ENCODE data around the gene EVA1B.

EVA1B gene

DNA sequence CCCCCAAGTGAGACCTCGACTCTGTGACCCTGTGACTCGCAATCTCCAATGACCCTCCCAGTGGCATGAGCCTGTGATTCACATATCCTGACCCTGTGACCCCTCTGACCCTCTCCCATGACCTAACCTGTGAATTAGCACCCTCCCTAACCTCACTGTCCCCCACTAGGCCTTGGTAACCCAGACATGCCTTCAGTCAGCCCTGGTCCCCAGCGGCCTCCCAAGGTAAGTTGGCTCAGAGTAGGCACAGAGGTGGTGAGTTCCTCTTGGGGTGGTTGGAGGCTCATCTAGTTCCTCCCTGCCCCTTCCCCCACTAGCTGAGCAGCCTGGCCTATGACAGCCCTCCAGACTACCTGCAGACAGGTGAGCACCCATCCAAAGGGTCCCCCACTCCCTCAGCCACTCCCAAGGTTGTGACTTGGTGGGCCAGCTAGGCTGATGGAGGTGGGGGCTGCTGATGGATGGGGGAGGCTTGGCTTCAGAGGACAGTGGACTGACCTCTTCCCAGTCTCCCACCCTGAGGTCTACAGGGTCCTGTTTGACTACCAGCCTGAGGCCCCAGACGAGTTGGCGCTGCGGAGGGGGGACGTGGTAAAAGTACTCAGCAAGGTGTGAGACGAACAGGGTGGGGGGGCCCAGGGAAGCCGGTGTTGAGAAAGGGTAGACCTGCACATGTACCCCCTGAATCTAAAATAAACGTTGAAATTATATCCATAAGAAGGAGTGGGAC is 15.7 kb downstream of the EVA1B start:
- DNase-seq, result no peak

DNA sequence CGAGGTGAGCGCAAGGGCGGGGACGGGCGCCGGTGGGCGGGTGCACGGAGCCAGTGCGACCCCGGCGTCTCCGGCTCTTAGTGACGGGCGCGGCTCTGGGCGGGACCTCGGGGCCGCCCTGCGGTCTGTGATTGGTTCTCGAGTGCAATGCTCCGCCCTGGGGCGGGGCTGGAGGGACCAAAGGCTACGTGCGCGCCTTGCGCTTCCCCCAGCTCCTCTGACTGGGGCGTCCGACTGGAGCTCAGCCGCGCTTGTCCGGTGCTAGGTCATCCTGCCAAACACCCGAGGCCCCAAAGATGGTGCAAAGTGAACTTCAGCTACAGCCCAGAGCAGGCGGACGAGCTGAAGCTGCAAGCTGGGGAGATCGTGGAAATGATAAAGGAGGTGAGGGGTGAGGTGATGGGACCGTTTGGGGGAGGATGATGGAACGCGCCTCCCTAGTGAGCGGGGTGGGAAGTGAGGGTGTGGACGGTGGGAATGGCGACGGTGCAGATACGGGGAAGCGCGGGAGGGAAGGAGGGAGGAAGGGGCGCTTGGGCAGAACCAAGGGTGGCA is 16.5 kb downstream of the EVA1B start:
- no peak for DNase-seq

DNA sequence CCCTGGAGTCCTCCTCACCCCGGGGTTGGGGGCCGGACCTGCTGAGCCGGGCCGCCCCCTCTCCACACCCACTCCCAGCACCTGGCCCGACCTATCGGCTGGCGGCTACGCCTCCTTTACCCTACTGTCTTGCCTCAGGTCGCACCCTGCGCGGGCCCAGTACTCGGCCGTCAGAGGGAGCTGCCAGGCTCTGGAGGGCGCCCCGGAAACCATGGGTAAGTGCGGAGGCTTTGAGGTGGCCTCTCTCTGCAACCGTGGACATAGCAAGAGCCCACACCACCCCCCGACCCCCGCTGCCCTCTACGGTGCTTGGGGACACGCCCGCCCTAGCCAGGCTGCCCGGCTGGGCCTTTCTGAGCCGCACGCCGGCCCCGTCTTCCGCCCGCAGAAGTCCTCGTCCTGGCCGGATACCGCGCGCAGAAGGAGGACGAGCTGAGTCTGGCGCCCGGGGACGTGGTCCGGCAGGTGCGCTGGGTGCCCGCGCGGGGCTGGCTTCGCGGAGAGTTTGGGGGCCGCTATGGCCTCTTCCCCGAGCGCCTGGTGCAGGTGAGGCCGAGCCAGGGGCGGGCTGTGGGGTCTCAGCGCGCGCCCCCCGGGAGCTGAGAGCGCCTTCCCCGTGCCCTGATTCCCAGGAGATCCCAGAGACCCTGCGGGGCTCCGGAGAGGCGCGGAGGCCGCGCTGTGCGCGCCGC is 17.1 kb downstream of the EVA1B start, which contains the start of gene SH3D21:
TSS of gene SH3D21 (plus strand) at position 159 of the 692 bp plus-strand sequence. CDS start at position 212, 53 bp downstream.
- no peak for DNase-seq

DNA sequence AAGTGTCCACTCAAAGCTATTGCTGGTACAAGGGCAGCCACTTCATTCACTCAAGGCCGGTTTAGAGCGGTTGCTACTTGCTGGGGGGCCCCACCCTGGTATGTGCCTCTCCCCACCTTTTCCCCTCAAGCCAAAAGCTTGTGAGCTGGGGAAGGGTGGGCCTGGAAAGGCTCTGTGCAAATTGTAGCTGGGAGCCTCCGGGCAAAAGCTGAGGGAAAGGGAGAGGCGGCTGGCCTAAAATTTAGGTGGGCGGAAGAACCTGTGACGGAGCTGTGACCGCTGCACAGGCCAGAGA is 17.6 kb downstream of the EVA1B start:
- DNase-seq, result no peak

DNA sequence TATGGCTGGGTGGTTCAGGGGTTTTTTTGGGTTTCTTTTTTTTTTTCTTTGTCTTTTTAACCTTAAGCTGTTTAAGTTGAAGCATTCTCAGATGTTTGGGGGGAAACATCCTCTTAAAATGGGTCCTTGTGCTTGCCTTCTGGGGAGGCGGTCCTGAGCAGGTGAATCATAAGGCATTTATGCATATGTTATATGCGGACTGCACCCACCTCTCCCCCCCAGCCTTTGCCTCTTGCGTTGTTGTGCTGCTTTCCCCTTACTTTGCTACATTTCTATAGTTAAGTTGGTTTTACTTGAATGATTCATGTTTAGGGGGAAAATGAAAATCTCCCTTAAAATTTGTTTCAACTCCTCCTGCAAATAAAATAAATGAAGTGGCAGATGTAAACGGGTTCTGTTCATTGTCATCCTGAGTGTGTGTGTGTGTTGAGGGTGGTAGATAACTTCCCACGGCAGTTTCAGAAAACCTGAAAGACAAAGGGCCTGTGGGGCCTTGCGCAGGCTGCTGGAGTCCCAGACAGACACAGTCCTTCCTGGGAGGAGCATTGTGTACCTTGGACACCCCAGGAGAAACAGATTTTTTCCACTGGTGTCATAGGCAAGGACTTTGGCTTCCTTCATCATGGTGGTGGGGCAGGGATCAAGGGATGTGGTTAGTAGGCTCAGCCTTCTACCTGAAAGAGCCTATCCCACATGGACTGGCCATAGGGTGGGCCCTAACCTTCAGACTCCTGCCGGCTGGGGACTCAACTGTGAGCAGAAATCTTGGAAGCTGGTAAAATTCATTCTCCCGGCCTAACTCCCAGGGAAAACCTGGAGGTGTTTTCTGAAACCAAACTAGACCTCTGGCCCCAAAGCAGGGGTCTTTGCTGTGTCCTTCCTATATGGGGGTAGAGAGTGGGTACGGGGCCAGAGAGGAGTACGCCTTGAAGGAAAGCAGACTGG is 18.2 kb downstream of the EVA1B start:
- no peak for DNase-seq

DNA sequence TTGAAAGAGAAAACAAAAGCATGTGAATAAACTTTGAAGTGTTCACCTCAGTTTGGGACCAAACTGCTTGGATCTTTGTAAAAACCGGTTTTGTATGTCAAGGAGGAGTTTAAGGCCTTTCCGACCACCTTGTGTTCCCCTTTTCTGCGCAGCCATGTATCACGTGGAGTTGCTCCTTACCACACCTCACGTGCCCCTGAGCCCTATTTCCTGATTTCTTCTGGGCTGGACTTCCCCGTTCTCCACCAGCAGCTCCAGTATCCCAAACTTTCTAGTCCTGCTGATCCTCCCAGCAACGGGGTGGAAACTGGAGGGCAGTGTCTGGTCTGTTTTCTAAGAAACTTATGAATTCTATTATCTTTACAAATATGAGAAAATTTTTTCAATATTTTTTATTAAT is 18.9 kb downstream of the EVA1B start:
- no peak for DNase-seq

DNA sequence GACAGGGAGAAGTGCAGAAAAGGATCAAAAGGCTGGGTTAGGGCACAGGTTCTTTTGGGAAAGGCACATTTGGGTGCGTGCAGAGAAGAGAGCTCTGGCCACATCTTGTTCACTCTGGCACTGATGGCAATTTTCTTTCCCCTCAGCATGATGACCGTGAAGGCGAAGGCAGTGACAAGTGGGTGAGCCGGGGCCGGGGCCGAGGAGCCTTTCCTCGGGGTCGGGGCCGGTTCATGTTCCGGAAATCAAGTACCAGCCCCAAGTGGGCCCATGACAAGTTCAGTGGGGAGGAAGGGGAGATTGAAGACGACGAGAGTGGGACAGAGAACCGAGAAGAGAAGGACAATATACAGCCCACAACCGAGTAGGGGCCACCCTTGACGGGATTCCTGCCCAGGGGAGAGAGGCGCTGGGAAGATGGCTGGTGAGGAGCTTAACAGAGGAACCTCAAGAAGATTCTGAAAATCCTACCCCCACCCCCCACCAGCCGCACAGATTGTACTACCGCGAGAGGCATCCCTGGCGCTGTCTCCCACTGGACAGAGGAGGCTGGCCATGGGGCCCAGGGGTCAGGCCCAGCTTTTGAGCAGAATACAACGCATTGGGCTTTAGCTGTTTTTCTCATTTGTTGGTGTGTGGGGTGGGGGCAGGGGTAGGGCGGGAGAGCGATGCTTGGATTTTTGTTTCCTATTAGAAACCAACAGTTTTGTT is 19.6 kb downstream of the EVA1B start:
- no peak for DNase-seq

DNA sequence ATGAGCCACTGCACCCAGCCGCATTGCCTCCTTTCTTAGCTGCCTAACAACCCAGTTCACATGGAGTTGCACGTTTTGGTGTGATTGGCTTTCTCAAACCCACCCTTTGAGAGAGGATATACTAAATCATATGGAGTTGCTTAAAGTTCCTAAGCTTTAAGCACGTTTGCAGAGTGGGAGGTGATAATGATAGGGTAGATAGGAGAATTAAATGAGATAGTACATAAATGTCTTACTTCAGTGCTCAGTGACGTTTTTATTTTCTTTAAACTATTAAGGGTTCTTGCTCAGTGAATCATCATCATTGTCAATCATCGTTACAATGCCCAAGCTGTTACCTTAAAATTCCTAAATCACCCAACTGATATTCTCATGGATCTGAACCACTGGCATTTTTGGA is 20.2 kb downstream of the EVA1B start:
- no peak for DNase-seq

DNA sequence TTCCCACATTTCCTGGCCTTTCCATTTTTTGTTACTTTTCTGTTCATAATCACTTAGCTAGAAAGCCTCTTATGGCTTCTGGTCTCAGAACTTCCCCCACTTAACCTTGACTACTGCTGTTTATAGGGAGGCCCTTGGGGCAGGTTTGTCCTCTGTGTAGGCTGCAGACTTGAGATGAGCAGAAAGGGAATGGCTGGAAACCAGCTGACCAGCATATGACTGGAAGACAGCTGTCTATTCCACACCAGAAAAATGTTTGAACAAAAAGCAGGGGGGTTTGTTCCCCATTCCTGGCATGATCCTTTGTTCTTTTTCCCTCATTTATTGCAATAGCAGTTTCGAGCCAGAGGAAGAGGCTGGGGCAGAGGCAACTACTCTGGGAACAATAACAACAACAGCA is 22.2 kb downstream of the EVA1B start:
- DNase-seq, result no peak

DNA sequence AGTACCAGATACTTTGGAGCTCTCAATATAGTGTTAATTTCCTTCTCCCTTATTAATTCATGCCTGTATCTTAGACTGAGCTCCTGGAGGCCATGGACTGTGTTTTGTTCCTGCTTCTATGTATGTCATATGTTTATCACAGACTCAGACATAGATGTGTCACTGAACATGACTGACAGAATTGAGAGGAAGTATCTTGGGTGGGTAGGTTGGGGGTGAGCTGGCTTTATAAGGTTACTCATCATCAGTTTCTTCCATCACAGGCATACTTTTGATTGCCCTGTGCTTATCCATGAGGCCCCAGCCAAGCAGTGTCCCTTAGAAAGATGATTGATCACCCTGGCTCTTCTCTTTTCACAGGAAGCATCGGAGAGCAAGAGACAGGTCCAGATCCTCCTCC is 22.9 kb downstream of the EVA1B start:
- DNase-seq, result no peak

DNA sequence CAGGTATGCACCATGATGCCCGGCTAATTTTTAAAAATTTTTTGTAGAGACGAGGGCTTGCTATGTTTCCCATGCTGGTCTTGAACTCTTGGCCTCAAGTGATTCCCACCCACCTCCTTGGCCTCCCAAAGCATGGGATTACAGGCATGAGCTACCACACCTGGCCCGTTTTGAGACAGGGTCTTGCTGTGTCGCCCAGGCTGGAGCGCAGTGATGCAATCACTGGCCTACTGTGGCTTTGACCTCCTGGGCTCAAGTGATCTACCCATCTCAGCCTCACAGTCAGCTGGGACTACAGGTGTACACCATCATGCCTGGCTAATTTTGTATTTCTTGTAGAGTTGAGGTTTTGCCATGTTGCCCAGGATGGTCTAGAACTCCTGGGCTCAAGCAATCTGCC is 24.8 kb downstream of the EVA1B start:
- no peak for DNase-seq

DNA sequence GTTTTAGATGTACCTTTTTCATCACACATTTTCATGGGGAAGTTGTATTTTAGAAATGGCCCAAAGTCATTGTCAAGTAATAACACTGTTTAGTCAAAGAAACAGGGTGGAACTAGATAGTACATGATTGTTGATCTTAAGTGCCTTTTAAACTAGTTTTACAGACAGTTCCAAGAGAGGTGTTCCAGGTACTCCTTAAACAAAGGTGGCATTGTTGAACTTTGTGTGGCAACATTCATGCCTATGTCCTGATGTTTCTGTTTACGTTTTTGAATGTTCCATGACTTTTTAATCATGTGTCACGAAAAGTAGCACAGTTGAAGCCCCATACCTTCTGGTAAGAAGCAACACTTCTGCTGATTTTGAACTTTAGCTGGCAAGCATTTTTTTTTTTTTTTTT is 26.4 kb downstream of the EVA1B start:
- DNase-seq, result no peak

DNA sequence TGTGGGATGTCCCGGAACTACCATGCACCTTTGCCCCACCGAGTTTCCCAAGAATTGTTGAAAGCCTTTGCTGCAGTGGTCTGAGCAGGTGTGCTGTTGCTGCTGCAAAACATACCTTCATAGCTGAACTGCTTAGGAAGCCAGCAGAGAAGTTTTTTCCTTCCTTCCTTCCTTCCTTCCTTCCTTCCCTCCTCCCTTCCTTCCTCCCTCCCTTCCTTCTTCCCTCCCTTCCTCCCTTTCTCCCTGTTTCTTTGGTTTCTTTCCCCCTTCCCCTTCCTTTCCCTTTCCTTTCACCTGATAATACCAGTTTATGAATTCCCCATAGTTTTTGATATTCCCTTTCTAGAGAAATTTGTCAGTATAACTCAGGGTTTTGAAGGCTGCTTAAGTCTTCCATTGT is 28.1 kb downstream of the EVA1B start:
- DNase-seq, result no peak

DNA sequence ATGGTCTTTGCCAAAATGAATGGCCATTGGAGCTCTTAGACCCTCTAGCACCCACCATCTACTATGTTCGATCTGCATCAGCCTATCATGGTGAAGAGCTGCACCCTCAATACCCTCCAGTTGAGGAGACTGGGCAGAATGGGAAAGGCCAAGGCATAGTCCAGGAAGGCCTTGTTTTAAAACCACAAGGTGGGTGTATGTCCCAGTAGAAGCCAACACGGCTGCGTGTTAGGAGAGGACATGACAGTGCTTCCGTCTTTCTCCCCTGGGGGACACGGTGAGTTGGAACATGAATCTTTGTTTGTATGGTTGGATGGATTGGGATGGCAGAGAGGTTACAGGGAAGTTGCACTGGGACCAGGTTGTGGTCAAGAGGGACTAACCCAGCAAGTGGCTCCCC is 35.9 kb downstream of the EVA1B start:
- no peak for DNase-seq

DNA sequence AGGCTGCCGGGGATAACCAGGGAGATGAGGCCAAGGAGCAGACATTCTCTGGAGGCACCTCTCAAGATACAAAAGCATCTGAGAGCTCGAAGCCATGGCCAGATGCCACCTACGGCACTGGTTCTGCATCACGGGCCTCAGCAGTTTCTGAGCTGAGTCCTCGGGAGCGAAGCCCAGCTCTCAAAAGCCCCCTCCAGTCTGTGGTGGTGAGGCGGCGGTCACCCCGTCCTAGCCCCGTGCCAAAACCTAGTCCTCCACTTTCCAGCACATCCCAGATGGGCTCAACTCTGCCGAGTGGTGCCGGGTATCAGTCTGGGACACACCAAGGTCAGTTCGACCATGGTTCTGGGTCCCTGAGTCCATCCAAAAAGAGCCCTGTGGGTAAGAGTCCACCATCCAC is 36.6 kb downstream of the EVA1B start:
- no peak for DNase-seq

DNA sequence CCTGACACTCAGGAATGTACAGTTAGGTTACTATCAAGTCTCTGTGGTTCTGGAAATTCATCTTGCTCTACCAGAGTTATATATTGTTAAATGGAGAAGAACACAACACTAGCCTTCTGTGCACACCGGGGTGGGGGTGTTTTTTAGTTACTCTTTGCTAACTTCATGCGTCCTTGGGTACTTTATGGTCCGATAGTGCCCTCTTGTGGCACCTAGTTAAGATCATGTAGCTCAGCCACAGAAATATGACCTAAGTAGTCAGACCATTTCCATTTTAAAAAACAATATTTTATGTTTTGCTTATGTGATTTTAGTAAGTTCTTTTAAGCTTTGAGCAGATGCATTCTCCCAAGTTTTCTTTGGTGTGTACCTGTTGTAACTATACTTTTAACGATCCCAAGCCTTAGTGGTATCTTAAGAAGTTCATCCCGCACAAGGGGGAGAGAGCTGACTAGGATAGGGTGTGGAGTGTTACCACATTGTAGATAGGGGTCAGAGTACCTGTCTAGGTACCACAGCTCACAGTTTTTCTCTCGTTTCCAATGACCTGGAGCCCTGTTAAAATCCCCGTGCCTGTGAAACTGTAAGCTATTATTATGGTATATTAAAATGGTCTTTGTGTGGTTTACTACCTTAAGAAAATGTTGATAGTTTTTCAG is 37.9 kb downstream of the EVA1B start:
- peak; percentile 43 for DNase-seq

DNA sequence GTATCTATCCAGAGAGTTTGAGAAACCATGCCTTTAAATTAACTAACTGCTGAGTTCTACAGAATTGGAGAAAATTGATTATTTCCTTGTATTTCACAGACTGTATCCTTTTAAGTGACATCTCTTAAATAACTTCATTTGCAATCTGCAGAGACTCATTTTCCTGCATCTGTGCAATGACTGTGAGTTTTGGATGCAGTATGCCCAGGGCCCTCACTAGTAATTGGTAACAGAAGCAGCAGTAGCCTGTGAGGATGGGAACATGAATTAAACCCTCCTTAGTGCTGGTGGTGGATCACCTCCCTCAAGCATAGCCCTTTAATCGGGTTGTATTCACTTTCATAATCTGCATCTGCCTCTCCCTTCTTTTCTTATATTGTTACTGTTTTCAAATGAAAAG is 38.9 kb downstream of the EVA1B start:
- DNase-seq, result no peak

DNA sequence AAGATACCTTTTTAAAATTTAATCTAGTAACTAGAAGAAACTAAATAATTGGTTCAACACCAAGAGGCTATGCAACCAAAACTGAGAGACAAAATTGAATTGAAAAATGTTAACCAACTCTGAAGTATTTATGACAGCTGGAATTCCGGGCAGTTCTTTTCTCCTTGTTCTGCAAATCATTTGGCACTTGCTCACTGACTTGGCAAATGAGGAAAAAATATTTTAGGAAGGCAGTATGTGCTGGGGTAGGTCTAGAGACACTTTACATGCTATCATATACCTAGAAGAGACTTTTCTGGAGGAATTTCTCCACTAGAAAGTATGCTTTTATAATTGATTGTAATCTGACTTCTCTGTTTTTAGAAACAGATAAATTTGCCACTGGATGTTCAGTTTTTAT is 39.4 kb downstream of the EVA1B start:
- DNase-seq, result no peak

DNA sequence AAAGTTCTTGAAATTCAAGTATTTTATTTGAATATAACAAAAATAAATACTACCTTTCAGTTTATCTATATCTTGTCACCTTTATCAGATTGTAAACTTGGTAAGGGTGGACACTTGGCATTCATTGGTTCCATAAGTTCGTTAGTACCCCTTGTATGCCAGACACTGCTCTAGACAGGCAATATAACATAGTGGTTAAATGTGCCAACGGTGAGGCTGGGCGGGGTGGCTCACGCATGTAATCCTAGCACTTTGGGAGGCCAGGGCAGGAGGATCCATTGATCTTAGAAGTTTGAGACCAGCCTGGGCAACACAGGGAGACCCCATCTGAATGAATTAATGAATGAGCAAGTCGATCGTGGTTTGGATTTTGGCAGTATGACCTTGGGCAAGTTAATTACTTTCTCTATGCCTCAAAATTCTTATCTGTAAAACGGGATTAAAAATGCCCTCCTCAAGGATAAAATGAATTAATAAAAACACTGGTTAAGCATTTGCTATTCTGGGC is 43.6 kb downstream of the EVA1B start:
- no peak for DNase-seq

DNA sequence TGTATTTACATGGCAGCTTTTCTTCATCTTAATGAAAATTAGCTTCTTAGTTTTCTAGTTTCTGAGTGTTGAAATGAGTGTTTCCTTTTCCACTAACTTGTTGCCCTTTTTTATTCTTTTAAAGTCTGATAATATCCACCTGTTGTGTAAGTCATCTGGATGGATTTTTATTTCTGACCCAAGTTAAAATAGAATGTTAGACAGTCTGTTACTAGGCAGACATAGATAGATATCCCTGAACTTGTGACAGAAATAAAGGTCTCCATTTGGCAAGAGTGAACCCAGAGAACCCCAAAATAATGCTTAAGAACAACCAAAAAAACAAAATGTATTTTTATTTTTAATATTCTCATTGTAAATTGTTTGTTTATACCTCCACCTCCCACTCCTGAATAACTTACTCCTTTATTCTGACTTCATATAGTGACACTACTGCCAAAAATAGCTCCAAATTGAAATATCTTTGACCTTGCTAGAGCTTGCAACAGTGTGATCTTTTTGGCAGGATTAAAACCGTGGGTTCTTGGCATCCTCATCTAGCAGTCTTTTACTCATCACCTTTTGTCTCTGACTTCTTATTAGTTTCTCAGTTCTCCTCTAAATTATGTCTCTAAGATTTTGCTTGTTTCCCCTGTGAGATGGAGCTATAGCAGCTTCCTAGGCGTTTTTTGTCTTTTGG is 44.2 kb downstream of the EVA1B start:
- DNase-seq, result no peak

DNA sequence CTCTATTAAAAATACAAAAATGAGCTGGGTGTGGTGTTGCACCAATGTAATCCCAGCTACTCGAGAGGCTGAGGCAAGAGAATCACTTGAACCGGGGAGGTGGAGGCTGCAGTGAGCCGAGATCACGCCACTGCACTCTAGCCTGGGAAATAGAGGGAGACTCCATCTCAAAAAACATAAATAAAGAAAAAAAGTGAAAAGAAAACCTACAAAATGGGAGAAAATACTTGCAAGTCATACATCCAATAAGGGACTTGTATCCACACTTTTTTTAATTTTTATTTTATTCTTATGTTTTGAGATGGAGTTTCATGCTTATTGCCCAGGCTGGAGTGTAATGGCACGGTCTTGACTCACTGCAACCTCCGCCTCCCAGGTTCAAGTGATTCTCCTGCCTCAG is 46.8 kb downstream of the EVA1B start:
- DNase-seq, result no peak

All from KG1 (cell line).